NCI-H128 (cell line): ENCODE data around the gene THRB.

Experiments used
- DNase-seq: peaks from one replicate; lab custom pipeline; 2025; ENCODE audit not compliant: unreplicated experiment; lab: John Stamatoyannopoulos, UW

The THRB gene

DNA sequence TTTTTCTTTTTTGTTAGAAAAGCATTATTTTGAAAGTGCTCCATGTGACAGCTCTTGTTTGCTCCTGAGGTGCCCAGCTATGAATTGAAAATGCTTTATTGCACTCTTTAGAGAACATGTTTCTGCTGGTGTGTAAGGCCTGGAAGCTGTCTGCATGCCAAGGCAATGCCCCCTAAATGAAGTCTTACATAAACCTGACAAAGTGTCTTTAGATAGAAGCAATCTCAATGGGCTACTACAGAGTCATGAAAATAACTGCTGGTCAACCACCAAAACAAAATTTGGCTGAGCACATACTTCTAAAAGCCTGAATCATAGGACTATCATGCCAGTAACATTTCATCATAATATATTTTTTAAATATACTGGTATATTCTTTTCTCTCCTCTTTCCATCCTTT lies 178.7 kb downstream of the THRB start:
- DNase-seq: no peak

DNA sequence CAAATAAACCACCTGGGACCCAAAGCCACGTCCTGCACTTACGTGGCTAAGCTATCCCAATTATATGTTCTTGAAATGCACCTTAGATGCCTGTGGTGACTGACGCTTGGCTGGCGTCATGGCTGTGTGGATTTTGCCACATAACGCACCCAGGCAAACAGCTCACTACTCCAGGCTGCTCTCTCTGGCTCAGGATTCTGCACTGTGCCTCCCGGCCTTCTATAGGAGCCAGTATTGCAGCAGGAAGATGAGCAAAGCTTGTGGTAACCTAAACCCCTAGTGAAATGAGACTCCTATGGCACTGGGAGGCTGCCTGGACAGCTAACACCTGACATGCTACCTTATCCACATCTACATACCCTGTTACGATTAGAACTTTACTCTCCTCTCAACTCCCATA lies 179.3 kb downstream of the THRB start:
- DNase-seq: no peak

DNA sequence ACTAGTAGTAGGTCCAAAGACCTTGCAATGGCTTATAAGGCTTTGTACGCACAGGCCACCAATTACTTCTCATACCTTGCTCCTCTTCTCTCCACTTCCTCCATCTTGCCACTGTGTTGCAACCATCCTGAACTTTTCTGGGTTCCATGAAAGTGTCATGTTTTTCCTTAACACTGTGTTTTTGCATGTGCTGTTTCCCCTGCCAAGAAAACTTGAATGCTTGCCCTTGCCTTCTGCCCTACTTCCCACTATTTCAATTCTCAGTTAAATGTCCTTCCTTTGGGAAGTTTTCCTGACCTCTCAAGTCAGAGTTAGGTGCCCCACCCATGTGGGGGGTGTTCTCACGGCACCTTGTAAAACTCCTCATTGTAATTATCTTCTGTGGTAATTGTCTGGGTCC lies 182.8 kb downstream of the THRB start:
- DNase-seq: no peak

DNA sequence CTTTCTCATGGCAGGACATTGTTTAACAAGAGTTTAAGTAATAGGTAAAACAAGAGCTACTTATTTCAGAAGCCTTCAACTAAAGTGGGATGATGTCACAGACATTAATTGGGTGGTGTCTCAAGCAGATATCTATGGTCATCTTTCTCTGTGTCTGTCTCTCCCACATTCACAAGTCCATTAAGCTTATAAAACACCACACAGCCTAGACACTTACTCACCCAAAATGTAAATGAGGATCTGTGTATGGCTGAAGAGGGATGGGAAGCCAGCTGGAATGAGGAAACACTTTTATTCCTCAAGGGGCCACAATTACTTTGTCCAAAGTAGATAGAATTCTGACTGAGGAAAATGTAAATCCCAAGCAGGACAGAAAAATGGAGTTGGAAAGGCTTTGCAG lies 183.8 kb downstream of the THRB start:
- no peak for DNase-seq

DNA sequence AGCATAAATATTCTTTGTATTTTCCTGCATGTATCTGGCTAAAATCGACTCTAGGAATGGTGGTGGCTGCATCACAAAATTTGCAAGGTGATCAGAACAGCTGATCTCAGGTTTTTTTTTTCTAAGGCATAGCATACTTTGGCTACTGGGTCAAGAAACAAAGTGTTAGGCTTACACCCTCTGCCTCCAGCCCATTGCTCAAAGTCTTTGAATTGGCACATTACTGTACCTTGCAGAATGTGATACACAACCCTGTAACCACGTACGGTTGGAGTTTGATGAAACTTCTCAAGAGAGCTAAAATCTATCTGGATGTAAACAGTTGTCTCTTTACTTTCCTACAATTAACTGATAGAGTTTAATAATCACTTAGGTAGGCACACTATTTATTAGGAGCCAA lies 188.1 kb downstream of the THRB start:
- DNase-seq: no peak

DNA sequence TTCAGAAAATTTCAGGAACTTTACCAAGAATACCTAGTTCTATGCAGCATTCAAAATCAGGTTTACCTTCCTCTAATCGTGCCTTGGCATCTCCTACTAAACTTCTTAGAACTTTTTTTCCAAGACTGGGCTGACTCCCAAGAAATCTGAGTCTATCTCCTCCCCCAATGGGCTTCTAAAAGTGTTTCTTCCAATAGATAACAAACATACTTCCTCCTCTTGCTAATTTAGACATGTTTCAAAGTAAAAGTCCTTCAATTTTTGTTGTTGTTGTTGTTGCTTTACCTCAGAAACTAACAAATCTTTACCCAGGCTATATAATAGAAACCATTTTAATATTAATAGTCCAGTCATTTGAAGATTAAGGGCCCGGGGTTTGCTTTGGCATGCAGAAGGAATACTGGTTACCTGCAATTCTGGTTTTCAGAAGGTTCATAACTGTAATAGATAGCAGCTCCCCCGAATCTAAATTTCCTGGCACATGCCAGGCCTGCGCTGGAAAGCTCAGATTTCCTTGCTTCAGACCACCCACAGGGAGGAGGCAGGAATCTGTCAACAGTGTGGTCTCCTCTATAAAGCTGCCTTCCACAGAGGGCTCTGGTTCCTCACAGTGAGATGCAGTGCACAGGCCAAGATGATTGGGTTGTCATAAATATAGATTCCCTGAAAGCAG lies 188.7 kb downstream of the THRB start:
- no peak for DNase-seq

DNA sequence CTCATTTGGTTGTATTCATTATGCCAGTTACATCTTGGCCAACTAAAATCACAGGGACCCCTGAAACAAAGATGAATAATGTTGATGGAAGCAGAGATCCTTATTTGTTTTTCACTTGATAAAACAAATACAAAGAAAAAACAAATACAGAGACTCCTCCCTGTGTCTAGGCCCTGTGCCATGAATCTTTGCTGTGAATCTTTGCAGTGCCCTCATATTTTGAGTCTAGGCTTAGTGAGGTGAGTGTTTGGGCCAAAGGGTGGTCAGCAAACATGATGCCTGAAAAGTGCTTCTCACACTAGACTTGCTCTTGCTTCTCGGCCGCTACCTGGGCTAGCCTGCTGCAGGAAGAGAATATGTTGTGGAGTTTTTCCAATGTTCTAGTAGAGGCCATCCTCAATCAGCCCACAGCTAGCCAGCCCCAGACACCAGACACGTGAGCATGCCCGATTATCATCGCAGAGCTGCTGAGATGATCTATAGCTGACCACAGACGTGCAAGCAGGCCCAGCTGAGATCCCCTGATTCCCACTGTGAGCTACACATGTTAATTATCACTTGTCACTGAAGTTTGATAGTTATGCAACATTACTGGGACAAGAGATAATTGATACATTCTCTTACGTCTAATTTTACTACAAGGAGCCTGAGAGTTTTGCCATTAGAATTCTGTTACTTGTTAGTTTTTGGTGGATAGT lies 191.4 kb downstream of the THRB start:
- DNase-seq: no peak

DNA sequence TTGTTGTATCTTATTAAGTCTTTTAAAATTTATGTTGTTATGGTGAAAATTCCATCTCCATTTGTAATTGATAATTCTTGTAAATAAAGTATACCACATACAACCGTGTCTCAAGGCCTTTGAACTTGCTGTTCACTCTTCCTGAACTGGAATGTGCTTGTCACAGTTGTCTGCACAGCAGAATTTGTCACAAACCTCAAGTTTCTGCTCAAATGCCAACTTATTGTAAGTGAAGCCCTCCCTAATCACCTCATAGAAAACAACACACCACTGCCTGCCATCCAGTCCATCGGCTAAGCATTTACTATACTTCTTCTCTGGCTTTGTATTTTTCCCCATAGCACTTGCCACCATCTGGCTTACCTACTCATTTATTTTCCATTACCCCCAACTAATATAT lies 192.3 kb downstream of the THRB start:
- DNase-seq: no peak

DNA sequence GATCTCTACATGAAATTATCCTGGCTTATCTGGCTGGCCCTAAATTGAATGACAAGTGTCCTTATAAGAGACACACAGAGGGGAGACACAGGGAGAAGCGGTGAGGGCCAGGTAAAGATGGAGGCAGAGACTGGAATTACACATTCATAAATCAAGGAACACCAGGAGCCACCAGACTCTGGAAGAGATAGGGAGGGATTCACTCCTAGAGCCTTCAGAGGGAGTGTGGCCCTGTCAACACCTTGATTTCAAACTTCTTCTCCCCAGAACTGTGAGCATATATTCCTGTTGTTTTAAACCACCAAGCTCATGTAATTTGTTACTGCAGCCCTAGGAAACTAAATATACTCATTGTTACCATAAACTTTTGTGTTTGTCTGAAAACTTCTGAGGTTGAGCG lies 193.7 kb downstream of the THRB start:
- DNase-seq: no peak

DNA sequence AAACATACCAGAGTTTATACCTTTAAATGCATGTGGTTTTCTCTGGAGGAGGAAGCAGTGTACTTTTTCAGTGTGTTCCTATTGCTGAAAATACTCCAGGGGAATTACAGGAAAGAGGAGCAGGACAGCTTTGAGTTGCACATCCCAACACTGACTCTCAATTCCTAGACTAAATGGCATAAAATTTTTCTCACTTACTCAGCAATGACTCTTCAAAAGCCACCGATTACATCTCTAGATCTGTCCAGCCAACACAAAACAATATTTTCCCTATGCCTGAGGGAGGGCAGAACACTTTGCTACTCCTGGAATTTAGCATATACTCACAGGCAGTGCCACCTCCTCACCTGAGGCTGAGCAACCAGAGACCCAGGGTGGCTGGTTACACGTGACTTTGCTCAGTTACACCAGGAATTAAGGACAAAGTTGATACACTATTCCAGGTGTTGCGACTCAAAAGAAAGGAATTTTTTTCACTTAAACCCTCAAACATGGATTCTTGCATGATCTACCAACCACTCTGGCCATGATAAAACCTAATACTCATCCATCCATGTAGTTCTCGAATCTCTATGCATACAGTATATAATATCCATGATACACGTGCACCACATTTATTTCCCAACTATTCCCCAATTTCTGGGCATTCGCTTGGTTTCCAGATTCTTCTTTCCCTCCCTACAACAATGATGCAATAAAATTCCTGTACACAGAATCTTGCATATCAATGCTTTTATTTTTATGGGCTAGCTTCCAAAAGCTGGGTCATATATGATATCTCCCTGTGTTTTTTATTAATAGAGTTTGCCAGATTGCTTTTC lies 194.6 kb downstream of the THRB start:
- DNase-seq: no peak

DNA sequence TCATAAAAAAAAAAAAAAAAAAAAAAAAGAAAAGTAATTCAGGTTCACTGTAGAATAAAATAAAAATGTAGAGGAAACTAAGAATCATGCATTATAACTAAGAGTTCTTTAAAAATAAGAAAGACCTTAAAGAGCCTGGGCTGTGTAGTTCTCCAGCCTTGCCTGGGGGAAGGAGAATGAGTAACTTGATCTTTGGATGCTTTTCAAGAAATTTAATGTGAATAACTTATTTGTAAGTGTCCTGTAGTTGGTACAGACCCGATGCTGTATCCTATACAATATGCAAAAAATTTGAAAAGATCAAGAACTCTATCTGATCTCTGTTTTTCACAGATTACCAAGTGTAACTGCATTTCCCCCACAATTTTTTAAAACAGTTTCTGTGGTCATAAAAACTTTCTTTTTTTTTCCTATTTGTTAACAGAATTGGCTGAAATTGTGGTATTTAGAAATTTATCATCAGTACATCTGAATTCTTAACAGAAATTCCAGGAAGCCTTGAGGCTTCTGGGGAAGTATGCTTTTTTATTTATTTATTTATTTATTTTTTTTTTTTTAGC lies 195.3 kb downstream of the THRB start:
- no peak for DNase-seq

DNA sequence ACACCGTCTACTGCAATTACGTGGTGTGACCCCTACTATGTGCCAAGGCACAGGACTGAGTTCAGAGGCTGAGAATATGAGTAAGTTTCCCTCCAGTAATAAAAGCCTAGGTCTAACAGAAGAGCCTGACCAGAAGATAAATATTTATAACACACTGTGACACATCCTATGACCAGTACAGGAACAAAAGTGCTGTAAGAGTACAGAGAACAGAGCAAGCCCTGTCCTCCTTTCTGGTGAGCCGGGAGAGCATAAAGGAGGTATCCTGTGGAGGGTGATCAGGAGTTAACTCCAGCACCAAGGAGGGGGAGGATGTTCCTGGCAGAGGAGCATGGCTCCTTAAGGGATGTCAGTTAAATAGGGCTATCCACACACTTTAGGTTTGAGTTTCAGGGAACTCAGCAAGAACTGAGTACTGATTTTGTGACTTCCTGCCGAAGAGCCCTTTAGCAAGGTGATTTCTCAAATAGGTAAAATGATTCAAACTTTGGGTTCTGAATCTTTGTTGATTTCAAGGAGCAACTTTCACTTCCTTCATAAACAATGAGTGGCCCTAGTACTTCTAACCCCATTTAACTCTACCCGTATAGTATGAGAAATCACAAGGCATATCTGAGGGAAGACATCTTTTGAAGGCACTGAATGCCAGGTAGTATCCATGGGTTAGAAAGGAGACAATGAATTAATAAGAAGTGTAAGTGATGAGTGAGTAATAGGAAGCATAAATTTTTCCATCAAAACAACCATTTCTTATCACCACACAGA lies 198.0 kb downstream of the THRB start:
- no peak for DNase-seq

DNA sequence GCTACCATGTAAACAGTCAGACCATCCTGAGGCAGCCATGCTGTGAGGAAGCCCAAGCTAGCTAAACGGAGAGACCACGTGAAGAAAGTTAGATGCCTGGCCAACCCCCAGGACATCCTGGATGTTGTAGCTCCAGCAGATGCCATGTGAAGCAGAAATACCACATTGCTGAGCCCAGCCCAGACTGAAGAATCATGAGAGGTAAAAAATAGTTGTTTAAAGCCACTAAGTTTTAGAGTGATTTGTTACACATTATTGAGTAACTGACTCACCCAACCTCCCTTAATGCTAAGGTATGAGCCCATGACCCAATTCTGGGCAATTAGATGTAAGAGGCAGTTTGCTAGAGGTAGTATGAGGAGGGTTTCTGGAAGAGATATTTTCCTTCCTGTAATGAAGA lies 200.5 kb downstream of the THRB start:
- DNase-seq: no peak

DNA sequence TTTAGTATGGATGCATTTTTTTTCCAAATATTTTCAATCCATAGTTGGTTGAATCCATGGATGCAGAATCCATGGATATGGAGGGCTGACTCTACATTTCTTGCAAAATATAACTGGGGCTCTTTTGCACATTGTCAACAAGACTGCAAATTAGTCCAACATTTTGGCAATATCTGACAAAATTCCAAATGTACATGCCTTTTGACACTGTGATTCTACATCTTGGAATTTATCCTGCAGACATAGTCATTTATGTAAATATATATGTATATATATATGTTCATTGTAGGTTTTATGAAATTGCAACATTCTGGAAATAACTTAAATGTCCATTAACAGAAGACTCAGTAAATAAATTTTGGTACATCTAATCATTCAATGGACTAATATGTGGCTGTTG lies 203.0 kb downstream of the THRB start:
- no peak for DNase-seq

DNA sequence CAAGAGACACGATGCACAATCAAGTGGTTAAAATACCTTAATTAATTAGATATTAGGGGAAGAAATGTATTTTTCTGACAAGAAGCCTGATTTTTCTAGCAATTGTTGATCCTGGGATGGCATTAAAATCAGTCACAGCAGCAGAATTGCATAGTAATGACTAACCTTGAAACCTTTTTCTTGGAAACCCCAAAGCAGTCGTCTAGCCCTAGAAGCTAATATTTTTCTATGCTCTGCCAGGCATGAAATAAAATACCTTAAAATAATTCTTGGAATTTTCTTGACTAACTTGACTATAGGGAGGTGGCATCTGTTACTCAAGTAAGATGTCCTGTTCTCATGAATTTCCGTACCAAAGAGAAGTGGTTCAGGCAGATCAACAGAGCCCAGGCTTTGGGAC lies 204.1 kb downstream of the THRB start:
- DNase-seq: no peak

DNA sequence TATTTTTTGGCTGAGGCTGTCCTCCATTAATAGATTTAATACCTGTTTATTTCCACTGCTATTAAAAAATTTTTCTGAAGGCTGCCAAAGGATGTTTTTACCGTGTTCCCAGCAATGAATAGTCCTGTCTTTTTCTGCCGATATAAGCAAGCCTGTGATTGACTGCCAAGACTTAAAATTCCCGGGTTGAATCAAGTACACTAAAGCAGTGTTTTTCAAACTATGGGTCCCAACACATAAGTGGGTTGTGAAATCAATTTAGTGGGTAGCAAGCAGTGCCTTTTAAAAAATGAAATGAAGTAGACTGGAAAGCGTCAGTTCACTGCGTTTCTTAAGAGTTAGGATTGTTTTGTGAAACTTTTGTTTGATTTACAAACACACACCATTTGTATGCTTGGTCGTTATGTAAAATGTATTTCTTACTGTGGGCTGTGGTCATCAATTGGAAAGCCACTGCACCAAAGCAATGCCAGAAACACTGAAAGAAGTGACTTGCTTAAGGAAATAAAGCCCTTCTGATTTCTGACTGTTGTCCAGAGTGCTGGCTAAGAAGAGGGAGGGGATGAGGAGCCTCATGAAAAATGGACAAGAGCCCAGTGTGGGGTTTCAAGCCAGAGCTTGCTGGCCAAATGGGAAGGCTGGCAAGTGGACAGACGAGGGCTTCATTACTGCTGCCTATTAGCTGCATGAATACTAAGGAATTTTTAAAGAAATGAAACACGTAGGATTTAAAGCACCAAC lies 206.0 kb downstream of the THRB start:
- DNase-seq: no peak

DNA sequence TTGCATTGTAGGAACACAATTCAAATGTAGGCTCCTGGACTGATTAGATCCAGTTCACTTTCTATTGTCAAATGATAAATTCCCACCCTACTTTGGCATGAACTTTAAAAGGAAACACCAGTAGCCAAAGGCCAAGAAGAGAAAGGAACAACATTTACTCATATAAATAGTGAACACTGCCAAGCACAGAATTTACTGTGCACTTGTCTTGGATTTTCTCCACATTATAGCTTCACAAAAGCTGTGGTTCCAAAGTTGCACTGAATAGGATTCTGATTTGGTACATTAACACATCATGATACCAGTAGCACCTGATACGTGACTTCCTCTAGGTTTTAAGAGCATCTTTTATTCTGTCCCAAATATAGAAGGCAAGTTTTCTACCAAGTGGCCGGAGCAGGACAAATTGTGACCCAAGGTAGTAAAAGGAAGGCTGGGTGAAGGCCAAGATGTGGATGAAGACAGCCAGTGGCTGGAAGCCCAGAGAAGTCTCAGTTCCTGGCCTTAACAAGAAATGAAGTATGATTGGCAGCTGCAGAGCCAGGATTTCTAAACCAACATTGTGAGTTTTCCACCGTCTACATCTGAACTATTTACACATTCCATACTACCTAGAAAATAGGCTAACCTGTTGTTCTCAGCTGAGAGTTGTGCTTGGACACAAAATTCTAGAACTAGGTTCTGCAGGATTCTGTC lies 206.7 kb downstream of the THRB start:
- DNase-seq: no peak

DNA sequence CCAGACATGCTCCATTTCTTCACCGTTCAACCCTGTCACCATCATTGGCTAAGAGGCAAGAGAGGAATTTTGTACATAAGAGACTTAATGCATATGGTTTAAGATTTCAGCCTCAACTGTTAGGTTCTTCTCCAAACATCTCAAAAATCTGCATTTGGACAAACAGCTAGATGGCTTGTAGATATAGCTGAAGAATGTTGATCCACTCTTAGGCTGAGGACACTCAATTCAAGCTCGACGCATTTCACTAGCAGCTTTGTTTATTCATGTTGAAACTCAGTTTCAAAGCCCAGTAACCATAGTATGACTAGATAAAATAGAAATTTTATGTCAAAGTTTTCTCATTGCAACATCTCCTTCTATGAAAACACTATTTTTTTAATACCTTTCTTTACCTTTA lies 208.2 kb downstream of the THRB start:
- DNase-seq: no peak

DNA sequence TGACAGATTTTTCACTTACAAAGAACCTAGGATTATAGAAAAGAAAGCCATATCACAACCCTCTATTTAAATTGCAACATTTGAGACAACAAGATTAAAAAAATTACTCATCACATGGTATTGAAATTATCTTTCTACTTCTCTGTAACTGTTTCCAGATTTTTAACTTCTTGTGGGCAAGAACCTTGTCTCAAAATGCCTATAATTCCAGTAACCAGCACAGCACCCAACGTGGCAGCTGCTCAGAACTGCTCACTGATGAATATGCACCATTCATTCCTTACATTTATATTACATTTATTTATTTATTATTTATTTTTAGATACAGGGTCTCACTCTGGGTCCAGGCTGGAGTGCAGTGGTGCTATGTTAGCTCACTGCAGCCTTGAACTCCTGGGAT lies 216.1 kb downstream of the THRB start:
- DNase-seq: no peak

DNA sequence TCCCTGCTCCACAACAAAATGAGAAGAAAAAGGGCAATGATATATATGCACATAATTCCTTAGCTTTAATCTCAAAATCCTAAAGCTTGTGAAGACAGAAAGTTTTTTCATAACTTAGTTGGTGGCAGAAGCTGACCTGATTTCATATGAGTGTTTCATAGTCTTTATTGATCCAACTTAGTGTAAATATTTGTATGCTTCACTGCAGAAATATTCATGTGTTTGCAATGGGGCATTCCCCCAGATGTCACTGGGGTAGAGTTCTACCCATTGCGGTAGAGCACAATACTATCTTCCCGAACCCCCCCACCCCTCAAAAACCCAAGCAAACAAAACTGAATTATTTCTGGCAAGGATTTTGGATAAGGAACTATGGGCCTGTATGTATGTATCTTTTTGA lies 221.2 kb downstream of the THRB start:
- no peak for DNase-seq
